Measurements from ENCODE around the gene CORIN.

Gene CORIN

DNA sequence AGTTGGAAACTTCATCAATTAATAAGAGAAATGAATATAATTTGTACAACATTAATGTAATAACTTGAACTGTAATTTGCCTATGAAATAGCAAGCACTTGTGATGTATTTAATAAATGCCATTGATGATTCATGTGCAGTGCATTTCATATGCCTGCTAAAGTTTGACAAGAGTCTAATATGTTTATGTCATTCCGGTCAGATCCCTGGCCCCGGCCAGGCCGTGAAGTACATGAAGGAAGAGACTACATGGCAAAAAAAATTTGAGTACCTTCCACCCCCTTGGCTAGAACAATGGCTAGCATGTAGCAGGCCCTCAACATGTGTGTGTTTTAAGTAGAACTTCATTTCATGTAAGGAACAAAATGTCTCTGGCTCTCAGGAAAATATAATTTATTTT, 191.5 kb downstream of the CORIN start:
- no peak overlapping the region for H2AFZ ChIP-seq (ENCODE audit: low read length)
- no peak overlapping the region for H3K4me3 ChIP-seq (ENCODE audit: low read length, poor library complexity, severe bottlenecking)
- no peaks in the 10 kb centered on the region for H3K9me3 ChIP-seq (ENCODE audit: insufficient read depth, low read depth, low read length)
- no peaks in the 10 kb centered on the region for H3K9me2 ChIP-seq (replicated peaks; ENCODE audit: low read depth, low read length)
- no peaks in the 10 kb centered on the region for H4K20me1 ChIP-seq (ENCODE audit: insufficient read depth, low read length, poor library complexity, severe bottlenecking)
- H3K9ac ChIP-seq (ENCODE audit: low read depth, low read length, poor library complexity, severe bottlenecking), result no peak overlapping the region
- no peaks in the 10 kb centered on the region for H3F3A ChIP-seq (ENCODE audit: low read depth)
- H3K4me1 ChIP-seq (ENCODE audit: insufficient read depth, low read length, poor library complexity, severe bottlenecking), result peaks cover 20% of the 10 kb centered on the region
- no peaks in the 10 kb centered on the region for H3K36me3 ChIP-seq (ENCODE audit: insufficient read depth, low read length)
- no peaks in the 10 kb centered on the region for H3K79me2 ChIP-seq (ENCODE audit: insufficient read depth, low read length)
- H3K27me3 ChIP-seq (ENCODE audit: insufficient read depth, low read length, poor library complexity, severe bottlenecking), result no peaks in the 10 kb centered on the region
- TF ChIP-seq EZH2phosphoT487 (IDR thresholded peaks at IDR 0.05; ENCODE audit: borderline replicate concordance), result no peak
- TF ChIP-seq, protein P1, sequence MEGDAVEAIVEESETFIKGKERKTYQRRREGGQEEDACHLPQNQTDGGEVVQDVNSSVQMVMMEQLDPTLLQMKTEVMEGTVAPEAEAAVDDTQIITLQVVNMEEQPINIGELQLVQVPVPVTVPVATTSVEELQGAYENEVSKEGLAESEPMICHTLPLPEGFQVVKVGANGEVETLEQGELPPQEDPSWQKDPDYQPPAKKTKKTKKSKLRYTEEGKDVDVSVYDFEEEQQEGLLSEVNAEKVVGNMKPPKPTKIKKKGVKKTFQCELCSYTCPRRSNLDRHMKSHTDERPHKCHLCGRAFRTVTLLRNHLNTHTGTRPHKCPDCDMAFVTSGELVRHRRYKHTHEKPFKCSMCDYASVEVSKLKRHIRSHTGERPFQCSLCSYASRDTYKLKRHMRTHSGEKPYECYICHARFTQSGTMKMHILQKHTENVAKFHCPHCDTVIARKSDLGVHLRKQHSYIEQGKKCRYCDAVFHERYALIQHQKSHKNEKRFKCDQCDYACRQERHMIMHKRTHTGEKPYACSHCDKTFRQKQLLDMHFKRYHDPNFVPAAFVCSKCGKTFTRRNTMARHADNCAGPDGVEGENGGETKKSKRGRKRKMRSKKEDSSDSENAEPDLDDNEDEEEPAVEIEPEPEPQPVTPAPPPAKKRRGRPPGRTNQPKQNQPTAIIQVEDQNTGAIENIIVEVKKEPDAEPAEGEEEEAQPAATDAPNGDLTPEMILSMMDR (conservative IDR thresholded peaks at IDR 0.05; ENCODE audit: low read length), result no peak
- no peak overlapping the region for H3K4me2 ChIP-seq (ENCODE audit: low read depth, low read length, poor library complexity, severe bottlenecking)

DNA sequence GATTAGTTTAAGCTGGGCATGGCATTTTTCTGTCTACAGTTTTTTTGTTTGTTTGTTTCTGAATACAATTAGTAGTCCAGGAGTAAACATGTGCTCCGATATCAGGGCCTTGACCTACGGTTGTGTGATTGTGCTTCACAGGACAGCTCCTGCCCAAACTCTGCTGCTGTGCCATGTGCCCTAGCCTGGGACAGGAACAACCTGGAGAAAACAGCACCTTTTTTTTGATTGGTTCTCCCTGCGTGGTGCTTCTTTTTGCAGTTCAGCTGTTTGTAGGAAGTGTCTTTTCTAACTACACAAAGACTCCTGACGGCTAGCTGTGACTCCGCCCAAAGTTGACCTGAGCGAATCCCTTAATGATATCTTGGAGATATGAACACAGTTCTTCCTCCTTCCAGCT, 194.0 kb downstream of the CORIN start:
- no peak overlapping the region for H3K9ac ChIP-seq (ENCODE audit: low read depth, low read length, poor library complexity, severe bottlenecking)
- no peaks in the 10 kb centered on the region for H4K20me1 ChIP-seq (ENCODE audit: insufficient read depth, low read length, poor library complexity, severe bottlenecking)
- H3K4me2 ChIP-seq (ENCODE audit: low read depth, low read length, poor library complexity, severe bottlenecking), result no peak overlapping the region
- no peak overlapping the region for H3K4me3 ChIP-seq (ENCODE audit: low read length, poor library complexity, severe bottlenecking)
- H3K9me2 ChIP-seq (replicated peaks; ENCODE audit: low read depth, low read length), result no peaks in the 10 kb centered on the region
- peaks cover 42% of the 10 kb centered on the region for H3K4me1 ChIP-seq (ENCODE audit: insufficient read depth, low read length, poor library complexity, severe bottlenecking)
- no peaks in the 10 kb centered on the region for H3F3A ChIP-seq (ENCODE audit: low read depth)
- H3K79me2 ChIP-seq (ENCODE audit: insufficient read depth, low read length), result no peaks in the 10 kb centered on the region
- no peak for TF ChIP-seq EZH2phosphoT487 (IDR thresholded peaks at IDR 0.05; ENCODE audit: borderline replicate concordance)
- no peaks in the 10 kb centered on the region for H3K36me3 ChIP-seq (ENCODE audit: insufficient read depth, low read length)
- H3K9me3 ChIP-seq (ENCODE audit: insufficient read depth, low read depth, low read length), result no peaks in the 10 kb centered on the region
- H2AFZ ChIP-seq (ENCODE audit: low read length), result peak overlapping the region; percentile 62
- no peaks in the 10 kb centered on the region for H3K27me3 ChIP-seq (ENCODE audit: insufficient read depth, low read length, poor library complexity, severe bottlenecking)

DNA sequence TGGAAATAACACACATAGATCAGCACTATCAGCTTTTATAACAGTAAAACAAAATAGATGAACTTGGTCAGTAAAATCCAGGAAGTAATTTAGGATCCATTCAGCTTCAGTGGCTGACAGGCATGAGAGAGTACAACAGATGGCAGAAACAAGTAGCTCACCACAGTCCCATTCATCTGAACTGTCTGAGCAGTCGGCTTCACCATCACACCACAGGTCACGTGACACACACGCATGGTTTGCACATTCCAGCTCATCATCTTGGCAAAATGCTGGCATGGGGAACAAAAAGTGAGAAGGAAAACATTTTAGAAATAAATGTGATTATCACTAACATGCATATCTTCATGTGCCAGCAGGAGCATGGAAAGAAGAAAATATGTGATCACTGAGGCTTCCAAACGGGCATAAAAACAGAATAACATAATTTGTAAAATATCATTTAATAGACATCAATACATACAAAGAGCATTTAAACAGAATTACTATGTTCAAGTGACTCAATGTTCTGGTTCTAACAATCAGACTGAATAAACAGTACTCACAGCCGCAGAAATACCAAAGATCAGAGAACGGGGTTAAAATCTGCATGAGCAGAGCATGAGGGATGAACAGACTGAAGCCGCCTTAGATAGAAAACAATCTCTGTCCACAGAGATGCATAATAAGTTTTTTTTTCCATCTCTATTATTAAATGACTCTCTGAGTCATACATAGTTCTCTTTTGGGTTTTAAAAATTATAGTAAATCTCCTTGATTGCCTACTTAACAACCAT, 194.7 kb downstream of the CORIN start:
- Histone ChIP-seq H4K20me1 (ENCODE audit: insufficient read depth, low read length, poor library complexity, severe bottlenecking) (no peaks in the 10 kb centered on the region), H3K27me3 (ENCODE audit: insufficient read depth, low read length, poor library complexity, severe bottlenecking) (no peaks in the 10 kb centered on the region), H3K9me3 (ENCODE audit: insufficient read depth, low read depth, low read length) (no peaks in the 10 kb centered on the region), H2AFZ (ENCODE audit: low read length) (no peak overlapping the region), H3K9ac (ENCODE audit: low read depth, low read length, poor library complexity, severe bottlenecking) (no peak overlapping the region), H3K4me2 (ENCODE audit: low read depth, low read length, poor library complexity, severe bottlenecking) (no peak overlapping the region), H3K9me2 (replicated peaks; ENCODE audit: low read depth, low read length) (no peaks in the 10 kb centered on the region), H3K4me3 (ENCODE audit: low read length, poor library complexity, severe bottlenecking) (no peak overlapping the region), H3F3A (ENCODE audit: low read depth) (no peaks in the 10 kb centered on the region), H3K36me3 (ENCODE audit: insufficient read depth, low read length) (no peaks in the 10 kb centered on the region), H3K4me1 (ENCODE audit: insufficient read depth, low read length, poor library complexity, severe bottlenecking) (peaks cover 42% of the 10 kb centered on the region), H3K79me2 (ENCODE audit: insufficient read depth, low read length) (no peaks in the 10 kb centered on the region)
- TF ChIP-seq EZH2phosphoT487 (IDR thresholded peaks at IDR 0.05; ENCODE audit: borderline replicate concordance), result no peak
- TF ChIP-seq, protein P1 (conservative IDR thresholded peaks at IDR 0.05; ENCODE audit: low read length), result no peak

All from Loucy (cell line).